Coronary artery (tissue), 2 donors: Measurements from ENCODE around the gene MSI1.

Experiments
- DNase-seq: peaks from one replicate; pipeline ENCODE4 v3.0.0-alpha.2; 2017; ENCODE audit warnings: low spot score
- H3K27ac ChIP-seq, 2 donors: fragments of 200-600 bp; sonication (generic); one replicate each; pipeline ENCODE4 v1.5.1; 2016 to 2019
- H3K4me3 ChIP-seq: fragments of 200-600 bp; sonication (generic); 2 replicates; pipeline ENCODE4 v1.5.1; 2016; ENCODE audit warnings: mild to moderate bottlenecking, moderate library complexity
- TF ChIP-seq, protein P1 (sequence below): fragments of 200-600 bp; sonication (generic); IDR thresholded peaks from one replicate; pipeline ENCODE4 v1.5.1; 2019; ENCODE audit warnings: antibody characterized with exemption

Gene MSI1

DNA sequence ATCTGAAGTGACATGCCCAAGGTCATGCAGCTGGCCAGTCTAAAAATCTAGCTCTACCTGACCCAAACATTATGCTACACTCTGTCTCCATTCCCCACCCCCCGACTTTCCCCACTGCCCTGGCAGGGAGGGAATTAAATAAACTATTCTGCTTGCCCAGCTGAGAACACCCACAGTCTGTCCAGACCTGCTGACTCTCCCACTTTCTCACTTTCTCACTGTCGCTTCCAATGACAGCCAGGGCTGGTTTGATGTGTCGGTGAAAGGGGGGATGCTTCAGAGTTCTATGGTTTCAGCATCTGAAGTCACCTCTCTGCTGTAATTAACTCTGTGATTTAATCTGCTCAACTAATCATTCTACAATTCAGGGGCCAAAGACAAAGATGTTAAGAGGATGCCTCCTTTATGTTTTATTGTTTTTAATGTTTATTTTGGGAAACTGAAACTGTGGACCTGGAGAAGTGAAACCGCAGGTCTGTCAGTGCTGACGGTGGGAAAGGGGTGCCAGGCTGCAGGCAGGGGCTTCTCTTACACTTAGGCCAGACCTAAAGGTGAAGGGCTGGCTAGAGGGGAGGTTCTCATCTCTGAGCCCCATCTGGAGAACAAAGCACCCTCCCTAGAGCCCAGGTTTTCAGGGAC is 8.1 kb upstream of the MSI1 start:
- TF ChIP-seq, protein P1, sequence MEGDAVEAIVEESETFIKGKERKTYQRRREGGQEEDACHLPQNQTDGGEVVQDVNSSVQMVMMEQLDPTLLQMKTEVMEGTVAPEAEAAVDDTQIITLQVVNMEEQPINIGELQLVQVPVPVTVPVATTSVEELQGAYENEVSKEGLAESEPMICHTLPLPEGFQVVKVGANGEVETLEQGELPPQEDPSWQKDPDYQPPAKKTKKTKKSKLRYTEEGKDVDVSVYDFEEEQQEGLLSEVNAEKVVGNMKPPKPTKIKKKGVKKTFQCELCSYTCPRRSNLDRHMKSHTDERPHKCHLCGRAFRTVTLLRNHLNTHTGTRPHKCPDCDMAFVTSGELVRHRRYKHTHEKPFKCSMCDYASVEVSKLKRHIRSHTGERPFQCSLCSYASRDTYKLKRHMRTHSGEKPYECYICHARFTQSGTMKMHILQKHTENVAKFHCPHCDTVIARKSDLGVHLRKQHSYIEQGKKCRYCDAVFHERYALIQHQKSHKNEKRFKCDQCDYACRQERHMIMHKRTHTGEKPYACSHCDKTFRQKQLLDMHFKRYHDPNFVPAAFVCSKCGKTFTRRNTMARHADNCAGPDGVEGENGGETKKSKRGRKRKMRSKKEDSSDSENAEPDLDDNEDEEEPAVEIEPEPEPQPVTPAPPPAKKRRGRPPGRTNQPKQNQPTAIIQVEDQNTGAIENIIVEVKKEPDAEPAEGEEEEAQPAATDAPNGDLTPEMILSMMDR, result no peak
- DNase-seq, result no peak
- H3K4me3 ChIP-seq, result no peak overlapping the region
- H3K27ac ChIP-seq, result no peak overlapping the region

DNA sequence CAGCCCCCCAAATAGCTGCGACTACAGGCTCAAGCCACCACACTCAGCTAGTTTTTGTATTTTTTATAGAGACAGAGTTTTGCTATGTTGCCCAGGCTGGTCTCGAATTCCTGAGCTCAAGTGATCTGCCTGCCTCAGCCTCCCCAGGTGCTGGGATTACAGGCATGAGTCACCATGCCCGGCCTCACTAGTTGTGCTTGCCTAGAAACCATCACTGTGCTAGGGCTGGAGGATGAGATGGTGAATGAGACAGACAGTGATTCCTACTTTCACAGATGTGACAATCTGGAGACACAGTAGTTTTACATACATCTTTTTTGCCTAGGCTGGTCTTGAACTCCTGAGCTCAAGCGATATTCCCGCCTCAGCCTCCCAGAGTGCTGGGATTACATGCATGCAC is 7.5 kb upstream of the MSI1 start:
- TF ChIP-seq, protein P1, result no peak
- H3K27ac ChIP-seq, result no peak overlapping the region
- DNase-seq, result no peak
- no peak overlapping the region for H3K4me3 ChIP-seq

DNA sequence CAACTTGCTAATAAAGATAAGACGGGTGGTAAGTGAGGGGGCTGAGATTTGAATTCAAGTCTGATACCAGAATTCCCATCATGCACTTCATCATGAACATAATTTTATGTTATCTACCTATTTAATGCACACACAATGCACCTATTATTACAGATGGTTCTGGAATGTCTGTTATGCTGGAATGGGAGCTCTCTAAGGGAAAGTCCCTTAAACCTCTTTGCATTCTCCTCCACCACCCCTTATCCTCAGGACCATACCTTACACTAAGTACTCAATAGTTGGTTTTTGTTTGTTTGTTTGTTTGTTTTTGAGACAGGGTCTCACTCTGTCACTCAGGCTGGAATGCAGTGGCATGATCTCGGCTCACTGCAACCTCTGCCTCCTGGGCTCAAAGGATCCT is 7.0 kb upstream of the MSI1 start:
- Histone ChIP-seq H3K4me3 (no peak overlapping the region), H3K27ac (no peak overlapping the region)
- TF ChIP-seq, protein P1, result no peak
- DNase-seq, result no peak

DNA sequence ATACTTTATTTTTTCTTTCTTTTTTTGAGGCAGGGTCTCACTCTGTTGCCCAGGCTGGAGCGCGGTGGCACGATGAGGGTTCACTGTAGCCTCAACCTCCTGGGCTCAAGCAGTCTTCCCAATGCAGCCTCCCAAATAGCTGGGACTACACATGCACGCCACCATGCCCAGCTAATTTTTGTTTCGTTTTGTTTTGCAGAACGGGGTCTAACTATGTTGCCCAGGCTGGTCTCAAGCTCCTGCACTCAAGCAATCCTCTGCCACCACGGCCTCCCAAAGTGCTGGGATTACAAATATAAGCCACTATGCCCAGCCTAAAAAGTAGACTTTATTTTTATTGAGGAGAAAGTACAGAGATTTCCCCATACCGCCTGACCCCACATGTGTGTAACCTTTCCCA is 4.7 kb upstream of the MSI1 start:
- no peak overlapping the region for H3K27ac ChIP-seq
- no peak for DNase-seq
- TF ChIP-seq, protein P1, result no peak
- no peak overlapping the region for H3K4me3 ChIP-seq

DNA sequence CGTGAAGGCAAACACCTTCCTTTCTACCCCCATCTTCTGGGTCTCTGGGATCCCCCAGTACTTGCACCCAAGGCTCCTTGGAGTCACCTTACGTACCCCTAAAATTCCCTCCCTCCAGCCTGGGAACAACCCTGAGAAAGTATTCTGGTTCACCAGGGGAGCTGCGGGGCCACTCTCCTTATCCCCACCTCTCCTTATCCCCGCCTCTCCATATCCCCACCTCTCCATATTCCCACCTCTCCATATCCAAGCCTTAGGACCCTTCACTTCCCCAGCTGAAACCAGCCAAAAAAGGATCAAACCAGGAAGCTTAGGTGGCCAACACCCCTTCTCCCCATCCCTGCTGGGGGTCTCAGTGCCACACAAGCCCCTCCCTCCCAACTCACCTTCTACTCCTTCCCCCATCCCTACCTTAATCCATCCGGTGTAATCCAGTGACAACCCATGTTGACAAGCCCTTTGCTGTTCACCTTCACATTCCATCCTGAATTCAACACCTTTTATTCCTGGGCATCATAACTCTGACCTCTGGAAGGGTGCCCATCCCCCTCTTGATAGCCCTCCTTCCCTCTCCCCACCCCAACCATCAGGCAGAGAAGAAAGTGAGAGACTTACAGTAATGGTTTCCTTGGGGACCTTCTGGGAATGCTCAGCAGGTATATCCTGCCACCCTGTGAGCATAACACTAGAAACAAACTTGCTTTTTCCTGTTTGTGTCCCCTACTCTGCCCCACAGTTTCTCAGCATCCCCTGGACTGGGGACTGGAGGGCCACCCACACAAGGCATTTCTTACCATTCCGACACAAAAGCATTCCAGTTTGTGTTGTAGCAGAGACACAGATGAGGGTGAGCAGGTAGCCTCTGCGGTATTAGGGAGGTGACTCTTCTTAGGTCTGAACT is 1.6 kb upstream of the MSI1 start:
- Histone ChIP-seq H3K27ac (no peak overlapping the region), H3K4me3 (no peak overlapping the region)
- DNase-seq, result no peak
- TF ChIP-seq, protein P1, result no peak

DNA sequence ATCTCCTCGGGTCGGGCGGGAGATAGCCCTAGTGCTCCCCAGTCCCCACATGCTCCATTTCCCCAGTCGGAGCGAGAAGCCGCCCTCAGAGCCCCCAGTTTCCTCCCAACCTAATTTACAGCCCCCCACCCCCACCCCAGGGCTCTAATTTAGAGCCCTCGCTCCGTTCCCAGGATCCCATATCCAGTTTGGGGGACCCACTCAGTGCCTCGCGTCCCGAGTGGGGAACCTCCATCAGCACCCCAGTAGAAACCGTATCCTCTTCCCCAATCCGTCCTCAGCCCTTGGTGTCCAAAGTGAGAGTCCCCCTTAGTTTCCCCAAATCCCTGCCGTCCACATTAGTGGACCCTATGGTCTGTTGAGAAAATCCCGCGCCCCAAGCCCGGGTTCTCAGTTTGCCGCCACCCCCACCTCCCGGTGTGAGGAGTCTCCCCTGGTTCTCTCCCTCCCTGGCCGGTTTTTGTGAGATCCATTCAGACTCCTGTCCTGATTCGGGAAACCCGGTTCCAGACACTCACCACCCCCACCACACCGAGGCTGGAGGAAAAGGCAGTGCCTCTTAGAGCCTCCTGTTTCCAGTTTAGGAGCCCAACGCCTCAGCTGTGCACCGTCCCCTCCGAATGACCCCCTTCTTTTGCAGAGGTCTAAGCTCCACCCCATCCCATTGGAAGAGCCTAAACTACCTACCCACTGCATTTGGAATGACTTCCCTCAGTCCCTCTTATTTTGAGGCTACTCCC is 809 bp upstream of the MSI1 start:
- Histone ChIP-seq H3K27ac (no peak overlapping the region), H3K4me3 (peak overlapping the region; percentile 72)
- TF ChIP-seq, protein P1, result no peak
- DNase-seq, result no peak
